AG09309 (cell line): ENCODE results near the gene SZT2.

ENCODE experiments used
- DNase-seq: peaks from one replicate; pipeline ENCODE4 v3.0.0-alpha.2; 2010; ENCODE audit warnings: low read depth
- H3K4me3 ChIP-seq: 2 replicates; pipeline ENCODE4 v1.5.1; 2011; ENCODE audit warnings: mild to moderate bottlenecking, low read depth, low read length, moderate library complexity; ENCODE audit not compliant: control insufficient read depth
- TF ChIP-seq, protein P1 (sequence below): IDR thresholded peaks from 2 replicates; pipeline ENCODE4 v1.5.1; 2011; ENCODE audit warnings: mild to moderate bottlenecking, low read depth, low read length, inconsistent platforms; ENCODE audit not compliant: insufficient read depth, control insufficient read depth; ENCODE audit errors: missing control alignments

Gene SZT2

DNA sequence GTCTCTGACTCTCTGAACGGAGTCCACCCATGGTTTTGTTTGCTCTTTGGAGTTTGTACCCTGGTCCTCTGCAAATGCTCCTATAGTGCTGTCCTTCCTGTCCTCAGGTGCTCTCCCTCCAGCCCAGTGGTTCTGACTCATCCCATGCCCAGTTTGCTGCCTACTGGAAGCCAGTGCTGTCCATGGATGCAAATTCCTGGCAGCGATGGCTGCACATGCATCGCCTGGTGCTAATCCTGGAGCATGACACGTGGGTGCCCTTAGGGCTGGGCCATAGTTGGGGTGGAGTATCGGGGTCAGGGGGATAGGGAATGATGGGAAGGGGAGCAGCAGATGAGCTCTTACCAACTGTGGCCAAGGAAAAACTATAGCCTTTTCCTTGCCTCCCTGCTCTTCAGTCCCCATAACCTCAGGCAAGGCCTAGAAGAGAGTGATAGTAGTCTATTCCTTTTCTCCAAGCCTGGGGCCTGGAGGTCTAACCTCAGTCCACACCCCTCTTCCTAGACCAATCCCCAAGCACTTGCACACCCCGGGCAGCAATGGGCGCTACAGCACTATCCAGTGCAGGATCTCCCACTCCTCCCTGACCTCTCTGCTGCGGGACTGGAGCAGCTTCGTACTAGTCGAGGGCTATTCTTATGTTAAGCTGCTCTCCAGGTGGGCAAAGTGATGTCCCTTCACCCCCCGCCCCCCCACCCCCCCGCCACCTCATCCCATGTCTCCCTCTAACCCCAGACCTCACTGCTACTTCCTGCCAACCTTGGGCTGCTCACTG is 32.5 kb downstream of the SZT2 start:
- no peak for DNase-seq
- TF ChIP-seq, protein P1, sequence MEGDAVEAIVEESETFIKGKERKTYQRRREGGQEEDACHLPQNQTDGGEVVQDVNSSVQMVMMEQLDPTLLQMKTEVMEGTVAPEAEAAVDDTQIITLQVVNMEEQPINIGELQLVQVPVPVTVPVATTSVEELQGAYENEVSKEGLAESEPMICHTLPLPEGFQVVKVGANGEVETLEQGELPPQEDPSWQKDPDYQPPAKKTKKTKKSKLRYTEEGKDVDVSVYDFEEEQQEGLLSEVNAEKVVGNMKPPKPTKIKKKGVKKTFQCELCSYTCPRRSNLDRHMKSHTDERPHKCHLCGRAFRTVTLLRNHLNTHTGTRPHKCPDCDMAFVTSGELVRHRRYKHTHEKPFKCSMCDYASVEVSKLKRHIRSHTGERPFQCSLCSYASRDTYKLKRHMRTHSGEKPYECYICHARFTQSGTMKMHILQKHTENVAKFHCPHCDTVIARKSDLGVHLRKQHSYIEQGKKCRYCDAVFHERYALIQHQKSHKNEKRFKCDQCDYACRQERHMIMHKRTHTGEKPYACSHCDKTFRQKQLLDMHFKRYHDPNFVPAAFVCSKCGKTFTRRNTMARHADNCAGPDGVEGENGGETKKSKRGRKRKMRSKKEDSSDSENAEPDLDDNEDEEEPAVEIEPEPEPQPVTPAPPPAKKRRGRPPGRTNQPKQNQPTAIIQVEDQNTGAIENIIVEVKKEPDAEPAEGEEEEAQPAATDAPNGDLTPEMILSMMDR, result no peak
- no peak overlapping the region for H3K4me3 ChIP-seq

DNA sequence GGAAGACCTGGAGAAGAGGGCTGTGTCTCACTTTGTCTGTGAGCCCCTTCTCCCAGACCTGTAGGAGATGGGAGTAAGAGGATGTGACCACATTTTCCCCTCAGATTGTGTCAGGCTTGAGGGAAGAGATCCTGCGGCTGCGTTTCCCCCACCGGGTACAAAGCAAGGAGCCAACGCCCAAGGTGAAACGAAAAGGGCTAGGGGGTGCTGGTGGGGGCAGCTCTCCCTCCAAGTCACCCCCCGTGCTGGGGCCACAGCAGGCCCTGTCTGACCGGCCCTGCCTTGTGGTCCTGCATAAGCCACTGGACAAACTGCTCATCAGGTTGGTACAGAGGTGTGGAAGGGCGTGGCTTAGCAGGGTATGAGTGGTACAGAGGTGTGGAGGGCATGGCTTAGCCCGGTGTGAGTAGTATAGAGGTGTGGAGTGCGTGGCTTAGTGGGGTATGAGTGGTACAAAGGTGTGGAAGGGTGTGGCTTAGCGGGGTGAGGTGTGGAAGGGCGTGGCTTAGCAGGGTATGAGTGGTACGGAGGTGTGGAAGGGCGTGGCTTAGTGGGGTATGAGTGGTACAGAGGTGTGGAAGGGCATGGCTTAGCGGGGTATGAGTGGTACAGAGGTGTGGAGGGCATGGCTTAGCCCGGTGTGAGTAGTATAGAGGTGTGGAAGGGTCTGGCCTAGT is 33.4 kb downstream of the SZT2 start:
- no peak for DNase-seq
- TF ChIP-seq, protein P1, result no peak
- no peak overlapping the region for H3K4me3 ChIP-seq

DNA sequence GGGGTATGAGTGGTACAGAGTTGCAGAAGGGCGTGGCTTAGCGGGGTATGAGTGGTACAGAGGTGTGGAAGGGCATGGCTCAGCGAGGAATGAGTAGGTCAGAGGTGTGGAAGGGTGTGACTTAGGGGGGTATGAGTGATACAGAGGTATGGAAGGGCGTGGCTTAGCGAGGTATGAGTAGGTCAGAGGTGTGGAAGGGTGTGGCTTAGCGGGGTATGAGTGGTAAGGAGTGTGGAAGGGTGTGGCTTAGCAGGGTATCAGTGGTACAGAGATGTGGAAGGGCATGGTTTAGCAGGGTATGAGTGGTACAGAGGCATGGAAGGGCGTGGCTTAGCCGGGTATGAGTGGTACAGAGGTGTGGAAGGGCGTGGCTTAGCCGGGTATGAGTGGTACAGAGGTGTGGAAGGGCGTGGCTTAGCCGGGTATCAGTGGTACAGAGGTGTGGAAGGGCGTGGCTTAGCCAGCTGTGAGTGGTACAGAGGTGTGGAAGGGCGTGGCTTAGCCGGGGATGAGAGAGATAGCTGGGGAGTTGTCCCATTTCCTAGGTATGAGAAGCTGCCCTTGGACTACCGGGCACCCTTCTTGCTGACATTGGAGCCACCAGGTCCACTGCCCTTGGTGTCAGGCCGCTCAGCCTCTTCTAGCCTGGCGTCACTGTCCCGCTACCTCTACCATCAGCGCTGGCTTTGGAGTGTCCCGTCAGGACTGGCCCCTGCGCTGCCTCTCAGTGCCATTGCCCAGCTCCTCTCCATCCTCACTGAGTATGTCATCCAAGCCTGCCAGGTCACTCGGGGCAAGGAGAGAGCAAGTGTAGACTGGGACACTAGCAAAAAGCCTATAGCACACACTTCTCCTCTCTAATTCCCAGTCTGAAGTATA is 34.2 kb downstream of the SZT2 start:
- TF ChIP-seq, protein P1, result no peak
- no peak for DNase-seq
- no peak overlapping the region for H3K4me3 ChIP-seq

DNA sequence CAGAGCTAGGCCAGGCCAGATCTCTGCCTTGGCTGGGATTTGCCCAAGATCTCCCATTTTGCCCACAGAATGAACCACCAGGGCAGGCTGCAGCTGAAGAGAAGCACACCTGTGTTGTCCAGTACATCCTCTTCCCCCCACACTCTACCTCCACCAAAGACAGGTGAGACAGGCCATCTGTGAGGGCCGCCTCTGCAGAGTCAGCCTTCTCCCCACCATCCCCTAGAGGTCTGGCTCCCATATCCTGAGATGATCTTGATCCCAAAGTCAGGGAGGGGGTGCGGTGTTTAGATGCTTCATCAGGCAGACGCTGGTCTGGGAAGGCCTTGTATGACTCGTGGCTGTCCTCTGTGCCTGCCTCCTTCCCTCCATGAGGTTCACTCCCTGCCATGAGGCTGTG is 35.3 kb downstream of the SZT2 start:
- no peak for DNase-seq
- no peak overlapping the region for H3K4me3 ChIP-seq
- TF ChIP-seq, protein P1, result no peak

DNA sequence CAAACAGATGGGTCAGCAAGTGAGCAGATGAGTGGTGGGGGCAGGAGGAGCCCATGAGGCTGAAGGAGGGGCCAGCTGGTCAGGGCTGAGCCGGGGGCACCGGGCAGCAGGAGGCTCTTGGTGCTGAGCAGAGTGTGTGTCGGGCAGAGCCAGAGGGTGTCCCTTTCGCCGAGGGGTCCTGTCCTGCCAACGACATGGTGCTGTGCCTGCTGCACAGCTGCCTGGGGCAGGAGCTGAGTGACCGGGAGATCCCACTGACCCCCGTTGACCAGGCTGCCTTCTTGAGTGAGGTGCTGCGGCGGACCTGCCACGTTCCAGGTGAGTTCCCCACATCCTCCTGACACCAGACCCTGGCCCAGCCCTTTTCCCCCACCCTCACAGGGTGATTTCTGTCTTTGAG is 36.5 kb downstream of the SZT2 start:
- DNase-seq, result no peak
- TF ChIP-seq, protein P1, result no peak
- H3K4me3 ChIP-seq, result no peak overlapping the region

DNA sequence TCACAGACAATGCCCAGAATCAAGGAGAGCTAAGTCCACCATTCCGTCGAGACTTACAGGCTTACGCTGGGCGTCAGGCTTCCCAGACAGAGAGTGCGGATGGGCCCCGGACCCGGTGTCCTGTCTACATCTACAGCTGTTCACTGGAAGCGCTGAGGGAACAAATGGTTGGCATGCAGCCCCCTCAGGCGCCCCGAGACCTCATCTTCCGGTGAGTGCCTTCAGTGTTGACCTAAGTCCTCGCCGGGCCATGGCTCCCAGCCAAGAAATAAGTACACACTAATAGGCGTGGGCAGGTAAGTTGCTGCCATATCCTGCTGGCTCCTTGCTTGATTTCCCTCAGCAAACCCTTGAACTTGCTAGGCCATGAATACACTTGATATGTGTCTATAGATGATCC is 37.8 kb downstream of the SZT2 start:
- TF ChIP-seq, protein P1, result no peak
- no peak for DNase-seq
- no peak overlapping the region for H3K4me3 ChIP-seq
